ENCODE results near the gene PRPF40B.

The PRPF40B gene

GRCh38 chr12:49645146-49646039, 22.0 kb downstream of the PRPF40B start:
- no peak for TF ChIP-seq CTCF (IDR thresholded peaks at IDR 0.05; ENCODE audit: borderline replicate concordance, insufficient read depth, low read depth, low read length)
- no peak overlapping the region for H3K4me3 ChIP-seq (ENCODE audit: low read depth, low read length)

- H3K4me3 ChIP-seq (ENCODE audit: low read depth, low read length) = no peak overlapping the region
- no peak for TF ChIP-seq CTCF (IDR thresholded peaks at IDR 0.05; ENCODE audit: borderline replicate concordance, insufficient read depth, low read depth, low read length)
Observed at GRCh38 chr12:49646331-49646830, 23.0 kb downstream of the PRPF40B start.

- TF ChIP-seq CTCF (IDR thresholded peaks at IDR 0.05; ENCODE audit: borderline replicate concordance, insufficient read depth, low read depth, low read length) = no peak
Observed at GRCh38 chr12:49646871-49647654, 23.7 kb downstream of the PRPF40B start.

GRCh38 chr12:49647827-49648711, 24.7 kb downstream of the PRPF40B start:
- no peak for TF ChIP-seq CTCF (IDR thresholded peaks at IDR 0.05; ENCODE audit: borderline replicate concordance, insufficient read depth, low read depth, low read length)
- no peak overlapping the region for H3K4me3 ChIP-seq (ENCODE audit: low read depth, low read length)

More at GRCh38 chr12:49646871-49647654, 23.7 kb downstream of the PRPF40B start:
- H3K4me3 ChIP-seq (ENCODE audit: low read depth, low read length) = no peak overlapping the region

GRCh38 chr12:49648712-49649003, 25.3 kb downstream of the PRPF40B start:
- no peak for TF ChIP-seq CTCF (IDR thresholded peaks at IDR 0.05; ENCODE audit: borderline replicate concordance, insufficient read depth, low read depth, low read length)
- no peak overlapping the region for H3K4me3 ChIP-seq (ENCODE audit: low read depth, low read length)

GRCh38 chr12:49649445-49649844, 26.1 kb downstream of the PRPF40B start:
- no peak overlapping the region for H3K4me3 ChIP-seq (ENCODE audit: low read depth, low read length)
- no peak for TF ChIP-seq CTCF (IDR thresholded peaks at IDR 0.05; ENCODE audit: borderline replicate concordance, insufficient read depth, low read depth, low read length)
